ENCODE data around the gene PRRT3. TPM values are rescaled to one million over a fixed set of nuclear protein-coding genes. Genes with fewer than 3 reads are reported as not detected.

PRRT3 gene
- total and polyA plus RNA-seq, 9 of the 15 experiments (the other 6 are each of a cell fraction or from before 2014, with no cell fraction given): 0.06 to 1.9 (median 1.2) TPM

DNA sequence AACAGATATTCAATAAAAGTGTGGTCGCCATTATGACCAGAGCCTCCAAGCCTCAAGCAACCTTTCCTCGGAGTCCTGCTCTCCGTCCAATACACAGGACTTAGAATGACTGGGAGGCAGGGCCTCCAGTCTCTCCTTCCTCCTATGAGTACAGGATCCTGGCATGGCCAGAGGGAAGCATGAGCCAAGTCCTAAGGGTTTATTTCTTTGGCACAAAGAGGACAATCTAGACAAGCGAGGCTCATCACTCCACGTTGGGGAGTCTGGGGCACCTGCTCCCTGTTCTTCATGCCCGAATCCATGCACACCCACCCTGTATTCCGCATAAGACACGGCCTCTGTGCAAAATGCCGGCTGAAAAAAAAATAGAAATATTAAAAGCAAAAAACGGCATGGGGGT lies 6.8 kb downstream of the PRRT3 start:
- CTCF ChIA-PET (ENCODE audit: low intra/inter-chr PET ratio): no interaction called here
- no TSS peak for BruUV-seq (replicated peaks)
- intact Hi-C loops (cut with micrococcal nuclease): no loop called here

More for the DNA sequence above, 6.8 kb downstream of the PRRT3 start:
- ATAC-seq (no peak), DNase-seq (ENCODE audit: extremely low read depth in 1 of 4, low spot score in 3 of 4) (no peak), FAIRE-seq (no peak)
- Histone ChIP-seq H3K9me3 (replicated peaks; ENCODE audit: control insufficient read depth, insufficient read depth, low read depth, low read length) (0 out of 2 replicates have a peak, but pooled peaks cover 3% of the 10 kb centered on the region), H3K36me3 (ENCODE audit: control insufficient read depth, insufficient read depth, low read length) (peaks cover 20% of the 10 kb centered on the region; the same call in 2 of the 3 replicates), H3K79me2 (ENCODE audit: control insufficient read depth, insufficient read depth, low read length) (no peaks in the 10 kb centered on the region), H3K4me1 (replicated peaks in 1 of 2; ENCODE audit: control insufficient read depth in 2 of 2, insufficient read depth in 2 of 2, low read length in 2 of 2) (peaks cover 0 to 30% of the 10 kb centered on the region in 2 experiments; a peak in 1 of 5 replicates), H3K27ac (ENCODE audit: extremely low read depth, low read depth, low read length) (no peak overlapping the region), H4K20me1 (replicated peaks; ENCODE audit: control insufficient read depth, insufficient read depth, low read length) (no peaks in the 10 kb centered on the region), H3K4me3 (no peak overlapping the region), H3K9ac (ENCODE audit: insufficient read depth in 1 of 2, low read depth in 2 of 2, low read length in 2 of 2) (no peak overlapping the region), H3K27me3 (ENCODE audit: control insufficient read depth in 2 of 2, insufficient read depth in 2 of 2, low read length in 2 of 2) (no peaks in the 10 kb centered on the region), H2AFZ (ENCODE audit: low read depth, low read length) (no peak overlapping the region), H3K9me1 (ENCODE audit: control insufficient read depth, insufficient read depth, low read length) (no peaks in the 10 kb centered on the region), H3K4me2 (ENCODE audit: insufficient read depth, low read length) (no peak overlapping the region)
- POLR2A ChIA-PET: interaction anchor here (0.7 kb wide), 1 partner anchor 14 kb away, joined by 4 read pairs; no protein-coding TSS in a partner anchor
- in situ Hi-C loops (cut with MboI): no loop called here
- TF ChIP-seq ADNP (tag; IDR thresholded peaks at IDR 0.05): no peak
- TF ChIP-seq, protein P1, sequence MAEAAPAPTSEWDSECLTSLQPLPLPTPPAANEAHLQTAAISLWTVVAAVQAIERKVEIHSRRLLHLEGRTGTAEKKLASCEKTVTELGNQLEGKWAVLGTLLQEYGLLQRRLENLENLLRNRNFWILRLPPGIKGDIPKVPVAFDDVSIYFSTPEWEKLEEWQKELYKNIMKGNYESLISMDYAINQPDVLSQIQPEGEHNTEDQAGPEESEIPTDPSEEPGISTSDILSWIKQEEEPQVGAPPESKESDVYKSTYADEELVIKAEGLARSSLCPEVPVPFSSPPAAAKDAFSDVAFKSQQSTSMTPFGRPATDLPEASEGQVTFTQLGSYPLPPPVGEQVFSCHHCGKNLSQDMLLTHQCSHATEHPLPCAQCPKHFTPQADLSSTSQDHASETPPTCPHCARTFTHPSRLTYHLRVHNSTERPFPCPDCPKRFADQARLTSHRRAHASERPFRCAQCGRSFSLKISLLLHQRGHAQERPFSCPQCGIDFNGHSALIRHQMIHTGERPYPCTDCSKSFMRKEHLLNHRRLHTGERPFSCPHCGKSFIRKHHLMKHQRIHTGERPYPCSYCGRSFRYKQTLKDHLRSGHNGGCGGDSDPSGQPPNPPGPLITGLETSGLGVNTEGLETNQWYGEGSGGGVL (CRISPR knock-in tag; IDR thresholded peaks at IDR 0.05): no peak
- TF ChIP-seq, protein P2, sequence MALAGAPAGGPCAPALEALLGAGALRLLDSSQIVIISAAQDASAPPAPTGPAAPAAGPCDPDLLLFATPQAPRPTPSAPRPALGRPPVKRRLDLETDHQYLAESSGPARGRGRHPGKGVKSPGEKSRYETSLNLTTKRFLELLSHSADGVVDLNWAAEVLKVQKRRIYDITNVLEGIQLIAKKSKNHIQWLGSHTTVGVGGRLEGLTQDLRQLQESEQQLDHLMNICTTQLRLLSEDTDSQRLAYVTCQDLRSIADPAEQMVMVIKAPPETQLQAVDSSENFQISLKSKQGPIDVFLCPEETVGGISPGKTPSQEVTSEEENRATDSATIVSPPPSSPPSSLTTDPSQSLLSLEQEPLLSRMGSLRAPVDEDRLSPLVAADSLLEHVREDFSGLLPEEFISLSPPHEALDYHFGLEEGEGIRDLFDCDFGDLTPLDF (CRISPR knock-in tag; IDR thresholded peaks at IDR 0.05): no peak
- TF ChIP-seq NR2C1 (IDR thresholded peaks at IDR 0.05): no peak
- no peak for TF ChIP-seq NR2C1 (tag; IDR thresholded peaks at IDR 0.05)
- no peak for TF ChIP-seq FOXK1 (CRISPR knock-in tag; IDR thresholded peaks at IDR 0.05; ENCODE audit: borderline replicate concordance)
- no peak for TF ChIP-seq RB1 (IDR thresholded peaks at IDR 0.05; ENCODE audit: low read depth)
- no peak for TF ChIP-seq CC2D1A (IDR thresholded peaks at IDR 0.05)
- TF ChIP-seq POLR2A (conservative IDR thresholded peaks at IDR 0.05): no peak
- TF ChIP-seq ZNF431 (CRISPR knock-in tag; IDR thresholded peaks at IDR 0.05): no peak
- TF ChIP-seq, protein P3, sequence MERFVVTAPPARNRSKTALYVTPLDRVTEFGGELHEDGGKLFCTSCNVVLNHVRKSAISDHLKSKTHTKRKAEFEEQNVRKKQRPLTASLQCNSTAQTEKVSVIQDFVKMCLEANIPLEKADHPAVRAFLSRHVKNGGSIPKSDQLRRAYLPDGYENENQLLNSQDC (CRISPR knock-in tag; IDR thresholded peaks at IDR 0.05): no peak
- no peak for TF ChIP-seq POLR2B (IDR thresholded peaks at IDR 0.05; ENCODE audit: low read depth, partially characterized antibody)
- 80% methylated on average over 10 of the region's 10 CpGs for WGBS (ENCODE audit: insufficient coverage, low coverage, missing lambda C conversion rate)

All from K562 (cell line).